GM15510 (cell line): Measurements from ENCODE around the gene PCDHA12.
"Not testable (repeated sequence)": the region's sequence is repeated elsewhere in the genome, so short reads cannot be mapped to it uniquely, and the experiment has no call there.

Experiments used
- POLR2A ChIP-seq: IDR thresholded peaks from 3 replicates; pipeline ENCODE4 v1.6.1; 2011; ENCODE audit warnings: borderline replicate concordance; ENCODE audit not compliant: insufficient read length; ENCODE audit errors: extremely low read depth

PCDHA12 gene

GRCh38 chr5:140875085-140876065, at the start of gene PCDHA12:
TSS of gene PCDHA12 (plus strand) at chr5:140875308. CDS start at chr5:140875473, 165 bp downstream.
- TF ChIP-seq POLR2A, result no peak

- no peak for TF ChIP-seq POLR2A
Observed at GRCh38 chr5:140827704-140828361, 47.3 kb upstream of the PCDHA12 start, which contains the start of gene PCDHA6. TSS of gene PCDHA6 (plus strand) at chr5:140827960. CDS start at chr5:140828092, 132 bp downstream.

- TF ChIP-seq POLR2A, result no peak
Observed at GRCh38 chr5:140828362-140828737, 46.8 kb upstream of the PCDHA12 start.

- TF ChIP-seq POLR2A, result no peak
Observed at GRCh38 chr5:140833993-140834392, 41.1 kb upstream of the PCDHA12 start, which contains the start of gene PCDHA7. TSS of gene PCDHA7 (plus strand) at chr5:140834269. CDS start at chr5:140834384, 115 bp downstream.

- no peak for TF ChIP-seq POLR2A
Observed at GRCh38 chr5:140835622-140836510, 39.2 kb upstream of the PCDHA12 start.

- no peak for TF ChIP-seq POLR2A
Observed at GRCh38 chr5:140840978-140841962, 33.8 kb upstream of the PCDHA12 start, which contains the start of gene PCDHA8. TSS of gene PCDHA8 (plus strand) at chr5:140841187. CDS start at chr5:140841322, 135 bp downstream.

GRCh38 chr5:140842798-140843733, 32.0 kb upstream of the PCDHA12 start:
- TF ChIP-seq POLR2A, result no peak

- not testable (repeated sequence) for TF ChIP-seq POLR2A
Observed at GRCh38 chr5:140848139-140849102, 26.7 kb upstream of the PCDHA12 start, which contains the start of gene PCDHA9. TSS of gene PCDHA9 (plus strand) at chr5:140848382. CDS start at chr5:140848496, 114 bp downstream.

- no peak for TF ChIP-seq POLR2A
Observed at GRCh38 chr5:140855772-140856674, 19.1 kb upstream of the PCDHA12 start, which contains the start of gene PCDHA10. TSS of gene PCDHA10 (plus strand) at chr5:140855897. CDS start at chr5:140856049, 152 bp downstream.
